C4-2B (cell line): ENCODE data around the gene ATF3.

Experiments
- CTCF ChIP-seq: fragments of 450-650 bp; conservative IDR thresholded peaks from 2 replicates; pipeline ENCODE4 v1.5.1; 2017; ENCODE audit warnings: mild to moderate bottlenecking
- ZFX ChIP-seq: fragments of 450-650 bp; IDR thresholded peaks from 2 replicates; pipeline ENCODE4 v1.6.1; 2017

- TF ChIP-seq CTCF (no peak), ZFX (no peak)
Measured at GRCh38 chr1:212646588-212646987, 38.0 kb downstream of the ATF3 start.
